Thoracic aorta (tissue), 2 donors: ENCODE measurements around the gene SAMD4A. TPM values are rescaled to one million over a fixed set of nuclear protein-coding genes. Genes with fewer than 3 reads are reported as not detected.

Experiments used
- ATAC-seq: fragments of 150-250 bp; one replicate; pipeline ENCODE4 v1.8.0; 2017; ENCODE audit warnings: low read depth; ENCODE audit not compliant: insufficient number of reproducible peaks, low FRiP score
- DNase-seq: peaks from one replicate; pipeline ENCODE4 v3.0.0-alpha.2; 2020; ENCODE audit warnings: low spot score
- H3K27ac ChIP-seq, 2 donors: fragments of 200-600 bp; sonication (generic); 1 replicate in 1 of 2; 2 replicates in 1 of 2; pipeline ENCODE4 v1.5.1; 2016; ENCODE audit warnings: mild to moderate bottlenecking in 2 of 2, moderate library complexity in 2 of 2
- H3K27me3 ChIP-seq: fragments of 200-600 bp; sonication (generic); replicated peaks from 2 replicates; pipeline ENCODE4 v1.6.0; 2016; ENCODE audit warnings: mild to moderate bottlenecking; ENCODE audit not compliant: insufficient read depth
- H3K36me3 ChIP-seq: fragments of 200-600 bp; sonication (generic); one replicate; pipeline ENCODE4 v1.5.1; 2016
- H3K4me1 ChIP-seq, 2 donors: fragments of 200-600 bp; sonication (generic); 1 replicate in 1 of 2; 2 replicates in 1 of 2; pipeline versions ENCODE4 v1.5.1 to v1.6.0; 2016; ENCODE audit warnings: low read depth in 2 of 2, mild to moderate bottlenecking in 1 of 2; ENCODE audit not compliant: control insufficient read depth in 1 of 2
- H3K4me3 ChIP-seq: fragments of 200-600 bp; sonication (generic); 2 replicates; pipeline ENCODE4 v1.5.1; 2016; ENCODE audit warnings: mild to moderate bottlenecking
- H3K9me3 ChIP-seq: fragments of 200-600 bp; sonication (generic); 2 replicates; pipeline ENCODE4 v1.5.1; 2016
- CTCF ChIP-seq: fragments of 200-600 bp; sonication (generic); IDR thresholded peaks from one replicate; pipeline ENCODE4 v1.5.1; 2019; ENCODE audit warnings: antibody characterized with exemption
- total RNA-seq, 2 donors: library from RNA; depleted of rRNA; stranded (reverse); fragments of >200 nt; gene quantifications; one replicate each; pipeline versions ENCODE4 v1.1.0 to v1.2.3, GENCODE V29; 2016

SAMD4A gene
- total RNA-seq, 2 donors from 2014 or later: 142 to 172 TPM

- Histone ChIP-seq H3K4me1 (peaks cover 49 to 96% of the 10 kb centered on the region in 2 donors), H3K27me3 (no peaks in the 10 kb centered on the region), H3K9me3 (no peaks in the 10 kb centered on the region), H3K4me3 (peak overlapping the region; percentile 27), H3K36me3 (no peaks in the 10 kb centered on the region), H3K27ac (peak overlapping the region; percentile 89 to 96)
- ATAC-seq (peak; percentile 21), DNase-seq (peak; percentile 68)
- no peak for TF ChIP-seq CTCF
Measured at GRCh38 chr14:54683882-54684794, 117.2 kb downstream of the SAMD4A start.

DNA sequence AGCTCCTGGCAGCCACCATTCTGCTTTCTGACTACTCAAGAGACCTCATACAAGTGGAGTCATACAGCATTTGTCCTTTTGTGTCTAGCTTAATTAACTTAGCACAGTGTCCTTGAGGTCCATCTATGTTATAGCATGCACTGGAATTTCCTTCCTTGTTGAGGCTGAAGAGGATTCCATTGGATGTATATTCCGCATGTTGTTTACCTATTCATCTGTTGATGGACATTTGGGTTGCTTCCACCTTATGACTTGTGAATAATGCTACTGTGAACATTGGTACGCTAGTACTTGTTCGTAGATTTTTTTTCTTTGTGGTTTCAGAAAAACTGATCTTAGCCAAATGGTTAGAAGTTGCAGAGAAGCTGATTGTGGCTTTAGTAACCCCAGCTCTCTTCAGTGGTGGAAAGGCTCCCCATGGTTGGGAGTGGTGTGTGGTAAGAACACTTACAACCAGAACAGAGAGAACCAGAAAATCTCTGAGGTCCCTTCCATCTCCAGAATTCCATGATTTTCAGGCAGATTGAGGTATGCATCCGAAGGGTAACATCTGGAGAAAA lies 118.4 kb downstream of the SAMD4A start:
- no peak for DNase-seq
- Histone ChIP-seq H3K27me3 (no peaks in the 10 kb centered on the region), H3K9me3 (no peaks in the 10 kb centered on the region), H3K27ac (peak overlapping the region; percentile 89 to 96), H3K4me3 (no peak overlapping the region), H3K36me3 (no peaks in the 10 kb centered on the region), H3K4me1 (peaks cover 39 to 86% of the 10 kb centered on the region in 2 donors)
- no peak for ATAC-seq
- no peak for TF ChIP-seq CTCF

- no peaks in the 10 kb centered on the region for H3K36me3 ChIP-seq
- peak; percentile 57 for DNase-seq
- peaks cover 42 to 87% of the 10 kb centered on the region in 2 donors for H3K4me1 ChIP-seq
- no peak for TF ChIP-seq CTCF
- peak overlapping the region; percentile 89 to 96 for H3K27ac ChIP-seq
- no peaks in the 10 kb centered on the region for H3K27me3 ChIP-seq
- peak; percentile 68 for ATAC-seq
- H3K9me3 ChIP-seq: no peaks in the 10 kb centered on the region
- H3K4me3 ChIP-seq: peak overlapping the region; percentile 23
Measured at GRCh38 chr14:54686219-54686870, 119.4 kb downstream of the SAMD4A start.

- no peak for TF ChIP-seq CTCF
- Histone ChIP-seq H3K4me3 (peak overlapping the region; percentile 23), H3K9me3 (no peaks in the 10 kb centered on the region), H3K27me3 (no peaks in the 10 kb centered on the region), H3K36me3 (no peaks in the 10 kb centered on the region), H3K27ac (peak overlapping the region; percentile 75 to 89), H3K4me1 (peaks cover 44 to 87% of the 10 kb centered on the region in 2 donors)
- ATAC-seq (peak; percentile 5), DNase-seq (no peak)
Measured at GRCh38 chr14:54686871-54687749, 120.2 kb downstream of the SAMD4A start.
